HEK293T (cell line): ENCODE measurements around the gene AGL.

Source experiments
- ARNT ChIP-seq: fragments of 450-650 bp; IDR thresholded peaks from 2 replicates; pipeline ENCODE4 v1.6.1; 2017; ENCODE audit warnings: mild to moderate bottlenecking
- FOXA1 ChIP-seq: fragments of 450-650 bp; IDR thresholded peaks from 2 replicates; pipeline ENCODE4 v1.6.1; 2016; ENCODE audit warnings: mild to moderate bottlenecking
- FOXK2 ChIP-seq: fragments of 450-650 bp; IDR thresholded peaks from 2 replicates; pipeline ENCODE4 v1.6.1; 2016; ENCODE audit warnings: mild to moderate bottlenecking
- FOXM1 ChIP-seq: fragments of 450-650 bp; IDR thresholded peaks from 2 replicates; pipeline ENCODE4 v1.6.1; 2017; ENCODE audit warnings: mild to moderate bottlenecking, borderline replicate concordance
- LEF1 ChIP-seq: fragments of 450-650 bp; IDR thresholded peaks from 2 replicates; pipeline ENCODE4 v1.6.1; 2017; ENCODE audit warnings: mild to moderate bottlenecking, borderline replicate concordance
- SP1 ChIP-seq: fragments of 450-650 bp; IDR thresholded peaks from 2 replicates; pipeline ENCODE4 v1.6.1; 2017
- SUZ12 ChIP-seq: fragments of 450-650 bp; IDR thresholded peaks from 2 replicates; pipeline ENCODE4 v1.6.1; 2016; ENCODE audit warnings: mild to moderate bottlenecking
- TARDBP ChIP-seq: fragments of 450-650 bp; IDR thresholded peaks from 2 replicates; pipeline ENCODE4 v1.6.1; 2016

DNA sequence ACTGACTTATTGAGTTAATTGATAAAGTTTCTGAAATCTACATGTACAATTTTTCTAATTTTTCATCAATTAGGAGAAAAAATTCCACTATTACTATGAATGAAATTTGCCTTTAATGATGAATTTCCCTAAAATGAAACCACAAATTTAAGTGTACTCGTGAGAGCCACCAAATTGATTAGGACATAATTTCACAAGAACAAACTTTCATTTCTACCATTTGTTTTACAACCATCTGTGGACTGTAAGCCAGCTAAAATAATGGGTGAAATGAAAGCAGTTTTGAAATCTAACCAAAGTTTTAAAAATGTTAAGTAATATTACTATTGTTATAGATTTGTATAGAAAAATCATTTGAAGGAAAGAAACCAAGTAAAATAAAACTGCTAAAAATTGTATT, 41.8 kb downstream of the AGL start:
- TF ChIP-seq TARDBP (no peak), ARNT (no peak), FOXK2 (no peak), FOXA1 (no peak), SP1 (no peak), FOXM1 (no peak), SUZ12 (no peak), LEF1 (no peak)
